Measurements from ENCODE around the gene CFAP100. TPM values are rescaled to one million over a fixed set of nuclear protein-coding genes. Genes with fewer than 3 reads are reported as not detected.

CFAP100 gene
- total RNA-seq, 1 donor from 2014 or later, result not detected

DNA sequence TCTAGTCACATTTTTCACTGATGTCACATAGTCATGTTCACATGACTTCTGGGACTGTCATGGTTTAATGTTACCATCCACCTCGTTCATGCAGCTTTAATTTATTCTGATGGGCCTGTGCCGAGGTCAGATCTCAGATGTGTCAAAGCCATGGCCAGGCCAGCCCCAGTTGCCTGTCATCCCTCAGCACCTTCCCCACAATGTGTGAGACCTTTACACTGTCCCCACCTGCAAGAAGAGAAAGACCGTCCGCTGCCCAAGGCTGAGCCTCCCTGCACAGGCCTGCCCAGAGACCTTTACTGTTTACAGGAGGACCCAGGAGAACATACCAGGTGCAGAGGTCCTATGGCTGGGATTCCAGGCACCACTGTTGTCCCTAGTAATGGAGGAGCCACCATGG lies 24.7 kb upstream of the CFAP100 start:
- no peak overlapping the region for H3K27ac ChIP-seq (ENCODE audit: low read depth, low read length)
- no peak overlapping the region for H3K4me3 ChIP-seq (ENCODE audit: insufficient read depth, low read depth, low read length)
- FAIRE-seq, result no peak
- H3K4me1 Mint-ChIP-seq (ENCODE audit: low read depth, unreplicated experiment), result peaks cover 8% of the 10 kb centered on the region
- no peaks in the 10 kb centered on the region for H3K4me1 ChIP-seq (ENCODE audit: insufficient read depth, low read length)
- H2AFZ ChIP-seq (ENCODE audit: low read depth, low read length), result no peak overlapping the region
- H4K20me1 ChIP-seq (ENCODE audit: insufficient read depth, low read length), result no peaks in the 10 kb centered on the region
- H3K79me2 ChIP-seq (ENCODE audit: insufficient read depth, low read length), result no peaks in the 10 kb centered on the region
- no peak for TF ChIP-seq EZH2 (IDR thresholded peaks at IDR 0.05; ENCODE audit: insufficient read depth, low read length)
- TF ChIP-seq, protein P1, sequence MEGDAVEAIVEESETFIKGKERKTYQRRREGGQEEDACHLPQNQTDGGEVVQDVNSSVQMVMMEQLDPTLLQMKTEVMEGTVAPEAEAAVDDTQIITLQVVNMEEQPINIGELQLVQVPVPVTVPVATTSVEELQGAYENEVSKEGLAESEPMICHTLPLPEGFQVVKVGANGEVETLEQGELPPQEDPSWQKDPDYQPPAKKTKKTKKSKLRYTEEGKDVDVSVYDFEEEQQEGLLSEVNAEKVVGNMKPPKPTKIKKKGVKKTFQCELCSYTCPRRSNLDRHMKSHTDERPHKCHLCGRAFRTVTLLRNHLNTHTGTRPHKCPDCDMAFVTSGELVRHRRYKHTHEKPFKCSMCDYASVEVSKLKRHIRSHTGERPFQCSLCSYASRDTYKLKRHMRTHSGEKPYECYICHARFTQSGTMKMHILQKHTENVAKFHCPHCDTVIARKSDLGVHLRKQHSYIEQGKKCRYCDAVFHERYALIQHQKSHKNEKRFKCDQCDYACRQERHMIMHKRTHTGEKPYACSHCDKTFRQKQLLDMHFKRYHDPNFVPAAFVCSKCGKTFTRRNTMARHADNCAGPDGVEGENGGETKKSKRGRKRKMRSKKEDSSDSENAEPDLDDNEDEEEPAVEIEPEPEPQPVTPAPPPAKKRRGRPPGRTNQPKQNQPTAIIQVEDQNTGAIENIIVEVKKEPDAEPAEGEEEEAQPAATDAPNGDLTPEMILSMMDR (IDR thresholded peaks at IDR 0.05; ENCODE audit: insufficient read depth, low read depth, low read length), result no peak
- H3K4me2 ChIP-seq (ENCODE audit: low read length), result no peak overlapping the region
- H3K9me3 ChIP-seq (ENCODE audit: insufficient read depth, low read depth, low read length), result no peaks in the 10 kb centered on the region
- H3K4me3 Mint-ChIP-seq (ENCODE audit: unreplicated experiment), result no peak overlapping the region
- no peaks in the 10 kb centered on the region for H3K36me3 ChIP-seq (ENCODE audit: insufficient read depth, low read length)
- no peak overlapping the region for H3K9ac ChIP-seq (ENCODE audit: low read length)
- no peaks in the 10 kb centered on the region for H3K9me3 Mint-ChIP-seq (ENCODE audit: unreplicated experiment)
- DNase-seq (ENCODE audit: low read depth), result no peak
- no peaks in the 10 kb centered on the region for H3K27me3 ChIP-seq (ENCODE audit: insufficient read depth, low read length)
- peaks cover 30% of the 10 kb centered on the region for H3K27me3 Mint-ChIP-seq (ENCODE audit: low read depth, unreplicated experiment)
- H3K36me3 Mint-ChIP-seq (ENCODE audit: low read depth, unreplicated experiment), result no peaks in the 10 kb centered on the region
- H3K27ac Mint-ChIP-seq (ENCODE audit: unreplicated experiment), result no peak overlapping the region

GRCh38 chr3:126370606-126371005 lies 24.1 kb upstream of the CFAP100 start:
- FAIRE-seq, result no peak
- H3K4me3 ChIP-seq (ENCODE audit: insufficient read depth, low read depth, low read length), result no peak overlapping the region
- H3K4me2 ChIP-seq (ENCODE audit: low read length), result no peak overlapping the region
- Mint-ChIP-seq H3K4me1 (ENCODE audit: low read depth, unreplicated experiment) (peaks cover 8% of the 10 kb centered on the region), H3K27ac (ENCODE audit: unreplicated experiment) (no peak overlapping the region), H3K4me3 (ENCODE audit: unreplicated experiment) (no peak overlapping the region), H3K36me3 (ENCODE audit: low read depth, unreplicated experiment) (no peaks in the 10 kb centered on the region), H3K9me3 (ENCODE audit: unreplicated experiment) (no peaks in the 10 kb centered on the region), H3K27me3 (ENCODE audit: low read depth, unreplicated experiment) (peaks cover 32% of the 10 kb centered on the region)
- H3K4me1 ChIP-seq (ENCODE audit: insufficient read depth, low read length), result no peaks in the 10 kb centered on the region
- DNase-seq (ENCODE audit: low read depth), result no peak
- no peaks in the 10 kb centered on the region for H4K20me1 ChIP-seq (ENCODE audit: insufficient read depth, low read length)
- no peaks in the 10 kb centered on the region for H3K27me3 ChIP-seq (ENCODE audit: insufficient read depth, low read length)
- no peaks in the 10 kb centered on the region for H3K9me3 ChIP-seq (ENCODE audit: insufficient read depth, low read depth, low read length)
- H2AFZ ChIP-seq (ENCODE audit: low read depth, low read length), result no peak overlapping the region
- H3K36me3 ChIP-seq (ENCODE audit: insufficient read depth, low read length), result no peaks in the 10 kb centered on the region
- H3K9ac ChIP-seq (ENCODE audit: low read length), result no peak overlapping the region
- H3K79me2 ChIP-seq (ENCODE audit: insufficient read depth, low read length), result no peaks in the 10 kb centered on the region
- no peak for TF ChIP-seq EZH2 (IDR thresholded peaks at IDR 0.05; ENCODE audit: insufficient read depth, low read length)
- TF ChIP-seq, protein P1 (IDR thresholded peaks at IDR 0.05; ENCODE audit: insufficient read depth, low read depth, low read length), result no peak
- no peak overlapping the region for H3K27ac ChIP-seq (ENCODE audit: low read depth, low read length)

DNA sequence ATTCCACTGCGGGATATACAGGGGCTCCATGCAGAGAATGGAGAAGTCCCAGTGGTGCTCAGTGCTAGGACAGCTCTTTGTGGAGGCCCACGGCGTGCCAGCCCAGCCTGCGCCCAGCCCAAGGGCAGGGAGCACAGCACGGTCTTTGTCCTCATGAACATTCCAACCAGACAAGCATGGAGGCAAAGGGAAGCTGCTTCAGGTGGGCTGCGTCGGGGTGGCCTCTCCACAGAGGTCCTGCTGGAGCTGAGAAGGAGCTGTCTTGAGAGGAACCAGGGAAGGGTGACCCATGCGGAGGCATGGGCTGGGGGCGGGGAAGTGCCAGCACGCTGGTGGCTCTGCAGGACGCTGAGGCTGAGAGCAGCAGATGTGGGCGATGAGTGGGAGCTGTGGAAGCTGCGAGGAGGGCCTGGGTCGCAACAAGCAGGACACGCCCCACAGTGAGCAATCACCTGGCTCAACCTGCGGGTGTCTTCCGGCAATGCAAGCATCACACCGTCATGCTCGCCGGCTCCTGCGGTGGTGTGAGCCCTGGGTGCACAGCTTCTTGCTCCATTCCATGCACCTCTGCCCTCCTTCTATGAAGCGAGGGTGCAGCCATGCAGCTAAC lies 23.5 kb upstream of the CFAP100 start:
- TF ChIP-seq, protein P1 (IDR thresholded peaks at IDR 0.05; ENCODE audit: insufficient read depth, low read depth, low read length), result no peak
- no peak for TF ChIP-seq EZH2 (IDR thresholded peaks at IDR 0.05; ENCODE audit: insufficient read depth, low read length)
- Histone ChIP-seq H3K79me2 (ENCODE audit: insufficient read depth, low read length) (no peaks in the 10 kb centered on the region), H3K9ac (ENCODE audit: low read length) (no peak overlapping the region), H3K4me3 (ENCODE audit: insufficient read depth, low read depth, low read length) (no peak overlapping the region), H4K20me1 (ENCODE audit: insufficient read depth, low read length) (no peaks in the 10 kb centered on the region), H3K27ac (ENCODE audit: low read depth, low read length) (no peak overlapping the region), H2AFZ (ENCODE audit: low read depth, low read length) (no peak overlapping the region), H3K27me3 (ENCODE audit: insufficient read depth, low read length) (no peaks in the 10 kb centered on the region), H3K4me1 (ENCODE audit: insufficient read depth, low read length) (no peaks in the 10 kb centered on the region), H3K4me2 (ENCODE audit: low read length) (no peak overlapping the region), H3K9me3 (ENCODE audit: insufficient read depth, low read depth, low read length) (no peaks in the 10 kb centered on the region), H3K36me3 (ENCODE audit: insufficient read depth, low read length) (no peaks in the 10 kb centered on the region)
- DNase-seq (ENCODE audit: low read depth) (no peak), FAIRE-seq (no peak)
- H3K4me3 Mint-ChIP-seq (ENCODE audit: unreplicated experiment), result no peak overlapping the region
- peaks cover 8% of the 10 kb centered on the region for H3K4me1 Mint-ChIP-seq (ENCODE audit: low read depth, unreplicated experiment)
- no peak overlapping the region for H3K27ac Mint-ChIP-seq (ENCODE audit: unreplicated experiment)
- H3K9me3 Mint-ChIP-seq (ENCODE audit: unreplicated experiment), result no peaks in the 10 kb centered on the region
- no peaks in the 10 kb centered on the region for H3K36me3 Mint-ChIP-seq (ENCODE audit: low read depth, unreplicated experiment)
- H3K27me3 Mint-ChIP-seq (ENCODE audit: low read depth, unreplicated experiment), result peaks cover 32% of the 10 kb centered on the region
